D721Med (cell line): ENCODE data around the gene POGLUT2.
A peak's percentile ranks its signal among the peaks of the same experiment; 100 is the strongest.

ENCODE experiments used
- DNase-seq: peaks from one replicate; pipeline ENCODE4 v3.0.0; 2011; ENCODE audit warnings: low spot score; ENCODE audit not compliant: insufficient read length
- FAIRE-seq: peaks from 2 replicates; lab custom pipeline; 2011; peaks lifted over from hg19 to GRCh38; lab: Jason Lieb, UNC
- CTCF ChIP-seq: IDR thresholded peaks from 2 replicates; pipeline ENCODE4 v1.5.1; 2012; ENCODE audit warnings: mild to moderate bottlenecking, control low read depth; ENCODE audit not compliant: insufficient read depth; ENCODE audit errors: missing control alignments

The POGLUT2 gene

GRCh38 chr13:102807699-102808098 is 8.9 kb upstream of the POGLUT2 start:
- FAIRE-seq (no peak), DNase-seq (no peak)
- no peak for TF ChIP-seq CTCF

DNA sequence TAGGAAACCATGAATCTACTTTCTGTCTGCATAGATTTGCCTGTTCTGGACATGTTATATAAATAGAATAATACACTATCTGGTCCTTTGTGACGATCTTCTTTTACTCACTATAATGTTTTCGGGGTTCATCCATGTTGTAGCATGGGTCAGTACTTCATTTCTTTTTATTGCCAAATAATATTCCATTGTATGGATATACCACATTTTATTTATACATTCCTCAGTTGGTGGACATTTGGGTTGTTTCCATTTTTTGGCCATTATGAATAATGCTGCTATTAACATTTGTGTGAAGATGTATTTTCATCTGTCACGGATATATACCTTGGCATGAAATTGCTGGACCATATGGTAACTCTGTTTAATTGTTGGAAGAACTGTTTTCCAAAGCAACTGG is 6.9 kb upstream of the POGLUT2 start:
- TF ChIP-seq CTCF: no peak
- FAIRE-seq (peak; percentile 6), DNase-seq (no peak)

- peak; percentile 26 for DNase-seq
- TF ChIP-seq CTCF: peak; percentile 51
- FAIRE-seq: no peak
Measured at GRCh38 chr13:102800145-102801041, 1.6 kb upstream of the POGLUT2 start.

DNA sequence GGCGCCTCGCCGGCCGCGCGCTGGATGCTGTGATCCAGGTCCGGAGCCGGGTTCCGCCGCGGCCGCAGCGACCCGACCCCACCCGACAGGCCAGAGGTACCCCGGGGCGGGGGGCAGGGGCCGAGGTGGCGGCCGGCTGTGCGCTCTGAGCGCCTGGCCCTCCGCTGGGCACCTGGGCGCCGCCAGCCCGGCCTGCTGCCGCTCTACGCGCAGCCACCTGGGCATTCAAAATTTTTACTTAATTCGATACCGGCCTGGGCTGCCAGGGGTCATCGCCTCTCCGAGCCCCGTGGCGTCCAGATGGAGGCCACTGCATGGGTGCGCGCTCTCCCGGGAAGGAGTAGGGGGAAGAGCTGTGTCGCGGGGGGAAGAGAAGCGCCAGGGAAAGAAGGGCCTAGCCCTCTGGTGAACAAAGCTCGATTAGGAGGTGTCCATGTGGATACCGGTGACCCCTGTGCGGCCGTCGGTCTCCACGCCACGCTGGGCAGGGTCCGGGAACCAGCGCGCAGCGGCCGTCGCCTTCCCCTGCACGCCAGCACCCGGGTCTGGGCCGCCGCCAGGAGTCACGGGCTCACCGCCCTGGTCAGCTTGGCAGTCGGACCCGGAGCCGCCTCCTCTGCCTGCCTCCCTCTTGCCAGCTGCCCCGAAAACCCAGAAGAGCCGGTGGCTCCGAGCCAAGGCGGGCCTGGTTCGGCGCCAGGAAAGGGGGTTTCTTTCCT is 809 bp upstream of the POGLUT2 start:
- no peak for TF ChIP-seq CTCF
- FAIRE-seq (no peak), DNase-seq (no peak)

- TF ChIP-seq CTCF: no peak
- DNase-seq: no peak
- no peak for FAIRE-seq
Measured at GRCh38 chr13:102793611-102794355, 5.0 kb downstream of the POGLUT2 start.

DNA sequence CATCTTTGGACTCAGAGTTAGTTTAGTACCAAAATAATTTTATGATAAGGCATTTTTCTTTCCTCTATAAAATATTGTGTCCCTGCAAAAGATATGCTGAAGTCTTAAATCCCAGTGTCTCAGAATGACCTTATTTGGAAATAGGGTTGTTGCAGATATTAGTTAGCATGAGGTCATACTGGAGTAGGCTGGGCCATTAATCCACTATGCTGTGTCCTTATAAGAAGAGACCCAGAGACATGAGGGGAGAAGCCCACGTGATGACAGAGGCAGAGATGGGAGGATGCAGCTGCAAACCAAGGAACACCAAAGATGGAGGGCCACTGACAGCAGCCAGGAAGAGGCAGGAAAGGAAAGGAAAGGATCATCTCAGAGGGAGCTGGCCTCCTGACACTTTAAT is 6.4 kb downstream of the POGLUT2 start:
- FAIRE-seq: no peak
- DNase-seq: no peak
- no peak for TF ChIP-seq CTCF
